Muscle of back (tissue), 11 donors: ENCODE data around the gene TPRG1. TPM values are rescaled to one million over a fixed set of nuclear protein-coding genes. Genes with fewer than 3 reads are reported as not detected.
"Not testable (repeated sequence)": the region's sequence is repeated elsewhere in the genome, so short reads cannot be mapped to it uniquely, and the experiment has no call there.

Source experiments
- DNase-seq, 3 donors: peaks; one replicate each; pipeline versions ENCODE4 v3.0.0 to v3.0.0-alpha.2; 2013
- polyA plus RNA-seq, 10 donors: library from polyadenylated mRNA; unstranded; fragments of 120-200 nt; gene quantifications; one replicate each; pipeline ENCODE4 v1.2.1, GENCODE V29; 2013; ENCODE audit not compliant: insufficient read length in 10 of 10

The TPRG1 gene
- polyA plus RNA-seq, 10 donors = 1.9 to 4.0 (median 3.0) TPM

DNA sequence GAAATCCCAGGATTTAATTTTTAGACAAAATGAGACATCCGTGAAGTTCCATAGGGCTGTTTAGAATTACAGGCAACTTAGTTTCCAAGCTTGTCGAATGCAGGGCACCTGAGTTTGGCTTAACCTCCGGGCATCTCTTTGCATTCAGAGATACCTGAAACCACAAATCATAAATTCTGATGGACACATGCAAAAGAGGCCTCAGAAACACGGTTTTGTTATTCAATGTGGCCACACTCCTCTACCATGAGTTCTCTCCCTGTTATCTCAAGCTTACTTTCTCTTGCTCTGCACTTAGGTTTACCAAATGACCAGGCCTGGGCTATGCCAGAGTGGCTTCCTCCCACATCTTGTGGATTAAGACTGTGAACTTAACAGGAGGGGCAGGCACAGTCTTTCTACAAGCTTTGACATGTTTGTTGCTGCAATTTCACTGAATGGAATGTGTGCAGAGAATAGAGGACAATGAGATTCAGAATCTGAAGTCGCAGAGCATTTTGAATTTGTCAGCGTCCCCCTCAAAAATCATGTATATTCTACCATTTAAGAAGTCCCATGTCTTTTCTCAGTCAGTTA is 137.7 kb downstream of the TPRG1 start:
- DNase-seq = no peak

DNA sequence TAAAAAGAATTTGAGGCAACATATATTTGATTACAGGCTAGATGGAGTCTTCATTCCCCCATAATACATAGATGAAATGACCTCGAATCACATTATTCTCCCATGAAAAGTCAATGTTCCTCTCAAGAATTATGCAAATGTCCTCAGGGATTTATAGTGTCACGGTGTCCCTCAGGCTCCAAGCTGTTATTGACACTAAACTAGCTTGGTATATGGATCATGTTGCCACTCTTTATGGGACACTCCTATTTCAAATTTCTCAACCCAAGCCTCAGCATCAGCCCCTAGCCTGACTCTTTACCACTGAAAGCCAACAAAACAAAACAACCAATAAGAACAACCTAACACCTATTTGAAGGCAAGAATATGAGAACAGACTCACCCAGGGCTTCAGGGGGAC is 139.8 kb downstream of the TPRG1 start:
- no peak for DNase-seq

DNA sequence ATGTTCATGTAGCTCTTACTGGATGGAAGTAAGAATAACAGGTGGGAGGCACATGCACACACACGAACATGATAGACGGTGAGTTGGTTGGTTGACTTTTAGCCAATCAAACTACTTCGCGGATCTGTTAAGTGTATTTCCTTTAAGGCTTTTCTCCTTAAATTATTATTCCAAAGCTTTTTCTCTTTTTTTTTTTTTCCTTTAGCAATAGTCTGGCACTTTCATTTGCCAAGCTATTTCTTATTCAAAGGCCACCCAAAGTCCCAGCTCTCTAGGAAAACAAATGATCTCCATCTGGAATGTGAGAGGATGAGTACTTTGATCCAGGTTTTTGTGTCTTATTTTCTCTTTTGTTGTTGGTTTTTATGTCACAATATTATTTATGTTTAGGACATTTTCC is 141.1 kb downstream of the TPRG1 start:
- peak in 1 of 3 donors; percentile 34 for DNase-seq

DNA sequence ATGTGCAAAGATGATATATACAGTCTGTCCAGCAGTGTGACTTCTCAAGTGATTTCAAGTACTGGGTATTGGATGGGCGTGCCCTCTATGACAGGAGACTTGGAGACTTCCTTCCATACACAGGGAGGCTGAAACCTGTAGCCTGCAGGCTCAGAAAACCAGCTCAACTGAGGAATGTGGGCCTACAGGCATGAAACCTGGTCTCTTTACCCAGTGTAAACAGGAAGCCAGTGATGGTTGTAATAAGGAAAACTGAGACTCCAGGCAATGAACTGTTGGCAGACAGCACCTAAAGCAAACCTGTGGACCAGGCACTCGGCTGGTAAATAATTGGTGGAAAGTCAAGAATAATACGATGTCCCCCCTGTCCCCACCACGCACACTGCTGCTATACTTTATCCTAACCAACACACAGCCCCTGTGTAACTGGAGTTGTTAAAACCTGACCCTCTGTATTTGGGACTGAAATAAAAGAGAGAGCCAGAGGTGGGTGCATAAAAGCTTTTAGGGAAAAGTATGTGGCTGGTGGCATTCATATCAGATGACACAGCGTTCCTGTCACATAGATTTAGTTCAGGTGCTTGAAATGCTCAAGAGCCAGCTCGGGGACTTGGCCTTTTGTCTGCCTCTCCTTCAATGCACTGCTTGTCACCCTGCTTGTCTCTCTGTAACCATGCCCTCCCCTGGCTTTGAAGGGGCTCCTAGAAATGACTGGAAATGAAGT is 144.7 kb downstream of the TPRG1 start:
- DNase-seq = no peak

DNA sequence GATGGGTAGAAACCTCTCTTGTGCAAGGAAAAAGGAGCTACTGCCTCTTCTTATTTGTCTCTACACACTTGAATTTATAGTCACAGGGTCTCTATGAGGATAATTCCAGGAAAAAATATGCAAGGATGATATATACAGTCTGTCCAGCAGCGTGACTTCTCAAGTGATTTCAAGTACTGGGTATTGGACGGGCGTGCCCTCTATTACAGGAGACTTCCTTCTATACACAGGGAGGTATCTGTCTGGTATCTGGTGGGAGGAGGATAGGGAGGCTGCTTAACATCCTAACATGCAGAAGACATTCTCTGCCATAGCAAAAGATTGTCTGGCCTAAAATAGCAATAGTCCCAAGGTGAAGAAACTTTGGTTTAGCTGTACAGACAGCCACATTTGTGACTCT is 146.1 kb downstream of the TPRG1 start:
- DNase-seq = no peak

DNA sequence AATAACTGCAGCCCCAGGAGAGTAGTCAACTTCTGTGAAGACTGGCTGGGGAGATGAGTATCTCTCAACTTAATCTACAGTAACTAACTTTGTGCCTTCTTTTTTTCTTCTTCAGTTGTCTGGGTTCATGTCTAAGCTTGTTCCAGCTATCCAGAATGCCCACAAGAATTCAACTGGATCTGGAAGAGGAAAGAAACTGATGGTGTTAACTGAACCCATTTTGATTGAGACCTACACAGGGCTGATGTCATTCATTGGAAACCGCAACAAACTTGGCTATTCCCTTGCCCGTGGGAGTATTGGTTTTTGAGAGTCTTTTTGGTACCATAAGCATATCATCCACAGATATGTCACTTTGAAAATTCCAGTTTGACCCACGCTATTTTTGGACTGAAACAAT is 148.7 kb downstream of the TPRG1 start:
- DNase-seq = no peak

DNA sequence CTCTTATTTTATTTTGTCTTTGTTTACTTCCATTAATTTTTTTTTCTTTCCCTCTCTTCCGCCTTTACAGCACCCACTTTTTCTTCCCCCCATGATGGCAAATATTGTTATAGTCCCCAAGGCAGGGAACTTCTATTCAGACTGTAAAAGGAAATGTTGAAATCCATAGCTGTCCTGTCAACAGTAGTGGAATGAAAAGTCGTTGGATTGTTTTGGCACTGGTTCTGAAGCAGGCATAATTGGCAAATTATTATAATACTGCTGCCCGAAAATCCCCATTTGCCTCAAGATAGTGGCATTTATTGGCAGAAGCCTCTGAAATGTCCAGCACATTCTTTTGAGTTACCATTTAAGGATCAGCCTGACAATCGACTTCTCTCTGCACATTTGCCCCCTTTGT is 150.6 kb downstream of the TPRG1 start:
- DNase-seq = no peak

DNA sequence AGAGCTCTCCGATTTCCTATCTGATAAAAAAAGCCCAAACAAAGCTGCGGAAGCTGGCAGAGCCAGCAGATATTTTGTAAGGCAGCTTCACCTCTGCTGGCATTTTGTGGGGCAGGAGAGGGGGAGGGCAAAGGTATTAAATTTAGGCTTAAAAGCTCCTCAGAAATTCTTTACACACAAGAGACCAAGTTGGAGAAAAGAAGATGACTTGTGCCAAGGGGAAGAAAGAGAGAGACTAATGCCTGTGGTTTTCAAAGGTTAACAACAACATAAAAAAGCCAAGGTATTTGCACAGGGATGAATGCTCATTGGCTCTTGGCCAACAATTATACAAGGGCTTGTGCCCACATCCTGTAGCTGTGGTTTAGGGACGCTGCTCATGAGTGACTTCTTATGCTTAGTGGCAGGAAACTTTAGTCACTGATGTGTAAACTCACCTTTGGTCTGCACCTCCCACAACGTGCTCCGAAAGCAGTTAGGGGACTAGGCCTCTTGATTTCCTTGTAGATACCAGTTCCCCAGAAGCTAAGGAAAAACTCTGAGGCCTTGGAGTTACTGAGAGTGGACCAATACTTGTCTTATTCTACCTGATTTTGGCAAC is 152.9 kb downstream of the TPRG1 start:
- DNase-seq = peak in 1 of 3 donors; percentile 74

DNA sequence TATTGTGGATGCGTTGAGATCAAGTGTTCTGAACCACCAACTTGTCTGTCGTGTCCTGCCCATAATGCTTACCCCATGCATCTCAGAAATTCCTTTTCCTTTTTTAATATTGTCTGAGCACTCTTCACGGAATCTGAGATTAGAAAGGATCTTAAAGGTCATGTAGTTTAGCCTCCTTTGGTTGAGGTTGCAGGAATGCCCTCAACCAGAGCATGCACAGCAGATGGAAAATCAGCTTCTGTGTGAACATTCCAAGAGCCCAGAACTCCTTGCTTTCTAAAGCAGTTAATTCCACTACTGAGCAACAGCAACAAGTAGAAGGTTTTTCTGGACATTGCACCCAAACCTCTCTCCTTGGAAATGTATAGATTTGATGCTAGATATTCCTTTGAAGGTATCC is 153.7 kb downstream of the TPRG1 start:
- no peak for DNase-seq

DNA sequence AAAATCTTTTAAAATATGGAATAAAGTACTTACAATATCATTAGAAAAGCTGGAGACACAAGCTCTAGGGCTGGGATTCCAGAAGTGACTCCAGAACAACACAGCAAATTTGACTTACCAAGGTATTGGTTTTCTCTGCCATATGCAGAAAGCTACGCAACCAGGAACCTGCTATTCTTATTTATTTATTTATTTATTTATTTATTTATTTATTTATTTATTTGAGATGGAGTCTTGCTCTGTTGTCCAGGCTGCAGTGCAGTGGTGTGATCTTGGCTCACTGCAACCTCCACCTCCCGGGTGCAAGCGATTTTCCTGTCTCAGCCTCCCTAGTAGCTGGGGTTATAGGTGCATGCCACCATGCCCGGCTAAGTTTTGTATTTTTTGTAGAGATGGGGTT is 157.9 kb downstream of the TPRG1 start:
- not testable (repeated sequence) for DNase-seq

DNA sequence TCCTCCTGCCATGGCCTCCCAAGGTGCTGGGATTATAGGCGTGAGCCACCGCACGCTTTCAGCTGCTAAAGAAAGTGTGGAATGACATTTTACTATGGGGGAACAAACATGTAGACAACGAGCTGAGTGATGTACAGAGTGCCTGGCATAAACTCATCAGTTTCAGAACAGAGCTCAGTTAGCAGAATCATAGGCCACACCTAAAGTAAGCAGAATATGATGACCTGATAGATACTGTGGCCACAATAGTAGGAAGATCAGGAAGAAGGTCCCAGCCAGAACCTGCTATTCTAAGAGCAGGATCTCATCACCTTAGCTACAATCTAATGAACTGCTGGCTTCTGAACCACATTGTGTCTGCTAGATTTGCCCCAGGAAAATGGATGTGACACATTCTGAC is 158.3 kb downstream of the TPRG1 start:
- DNase-seq = no peak

DNA sequence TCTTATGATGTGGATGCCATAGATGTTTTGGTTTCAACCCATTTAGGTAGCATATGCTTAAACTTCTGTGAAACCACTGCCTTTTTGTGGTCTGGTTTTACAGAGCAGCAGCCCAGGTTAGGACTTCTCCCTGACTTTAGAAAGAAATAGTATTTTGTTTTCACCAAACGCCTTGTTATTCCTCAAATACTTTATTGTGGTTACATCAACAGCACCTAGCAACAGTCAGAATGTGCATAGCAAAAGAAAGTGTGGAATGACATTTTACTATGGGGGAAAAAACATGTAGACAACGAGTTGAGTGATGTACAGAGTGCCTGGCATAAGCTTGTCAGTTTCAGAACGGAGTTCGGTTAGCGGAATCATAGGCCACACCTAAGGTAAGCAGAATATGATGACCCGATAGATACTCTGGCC is 159.2 kb downstream of the TPRG1 start:
- no peak for DNase-seq

DNA sequence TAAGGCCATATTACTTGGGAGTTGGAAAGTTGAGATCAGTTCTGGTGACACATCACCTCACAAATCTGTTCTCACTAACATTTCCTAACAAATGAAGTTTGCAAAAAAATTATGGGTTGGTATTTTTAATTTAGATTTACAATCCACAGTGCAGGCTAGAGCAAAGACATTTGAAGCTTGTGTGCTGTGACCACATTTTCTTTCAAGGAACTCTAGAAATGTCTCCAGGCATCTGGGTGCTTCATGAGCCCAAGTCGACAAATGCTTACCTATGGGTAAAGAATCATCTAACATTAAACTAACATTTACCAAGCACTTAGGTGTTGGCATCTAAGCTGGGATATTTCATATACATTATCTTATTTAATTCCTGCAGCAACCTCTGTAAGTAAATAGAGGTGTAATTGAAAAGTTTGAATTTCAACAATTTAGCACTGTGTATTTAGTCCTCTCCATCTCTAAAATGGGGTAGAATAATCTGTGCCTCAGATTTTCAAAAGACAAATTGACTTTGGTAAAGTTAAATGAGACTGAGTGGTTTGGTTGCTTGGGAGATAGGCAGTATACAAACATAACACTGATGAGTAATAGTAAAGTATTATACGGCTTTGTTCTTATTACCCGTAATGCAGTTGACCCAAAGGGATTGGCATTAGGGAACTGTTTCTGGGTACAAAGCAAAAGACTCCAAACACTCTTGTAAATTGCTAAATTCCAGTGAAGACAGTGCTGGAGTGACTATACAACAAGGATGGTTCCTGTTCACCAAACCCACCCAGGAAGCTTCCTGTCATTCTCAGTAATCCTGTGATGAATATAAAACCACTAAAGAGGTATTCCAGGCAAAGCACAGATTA is 162.5 kb downstream of the TPRG1 start:
- no peak for DNase-seq

DNA sequence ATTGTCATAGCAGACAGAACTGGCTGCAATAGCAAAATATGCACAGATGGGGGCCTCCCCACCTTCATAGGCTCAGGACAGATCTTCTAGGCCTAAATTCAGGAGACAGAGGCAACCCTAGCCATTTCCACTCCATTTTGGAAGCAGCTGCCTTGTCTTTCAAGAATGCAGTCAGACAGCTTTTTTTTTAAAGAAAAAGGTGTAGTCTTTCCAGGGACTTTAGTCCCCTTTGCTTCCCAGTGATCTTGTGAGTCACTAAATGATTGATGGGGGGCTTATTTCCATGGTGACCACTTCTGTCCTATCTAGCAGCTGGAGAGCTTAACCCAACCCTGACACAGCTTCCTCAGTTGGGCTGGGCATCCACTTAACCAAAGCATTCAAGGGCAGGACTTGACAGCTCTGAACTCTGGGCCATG is 165.9 kb downstream of the TPRG1 start:
- no peak for DNase-seq

DNA sequence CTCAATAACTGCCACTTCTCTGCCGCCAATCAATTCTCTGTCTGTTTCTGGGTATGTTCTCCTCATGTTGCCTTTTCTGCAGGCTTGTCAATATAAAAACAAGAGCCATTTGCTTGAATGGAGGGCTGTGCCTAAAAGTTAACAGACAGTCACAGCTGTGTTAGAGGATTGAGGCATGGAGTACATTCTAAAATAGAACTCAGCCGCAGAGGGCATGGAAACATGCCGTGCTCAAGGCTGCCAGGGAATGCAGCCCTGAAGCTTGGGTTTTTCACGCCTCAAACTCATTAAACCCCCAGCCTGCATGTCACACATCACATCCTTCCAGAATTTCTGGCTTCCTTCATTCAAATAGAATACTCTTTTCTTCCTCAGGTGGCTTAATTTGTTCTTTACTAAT is 166.6 kb downstream of the TPRG1 start:
- peak; percentile 68 to 74 (median 71) for DNase-seq

DNA sequence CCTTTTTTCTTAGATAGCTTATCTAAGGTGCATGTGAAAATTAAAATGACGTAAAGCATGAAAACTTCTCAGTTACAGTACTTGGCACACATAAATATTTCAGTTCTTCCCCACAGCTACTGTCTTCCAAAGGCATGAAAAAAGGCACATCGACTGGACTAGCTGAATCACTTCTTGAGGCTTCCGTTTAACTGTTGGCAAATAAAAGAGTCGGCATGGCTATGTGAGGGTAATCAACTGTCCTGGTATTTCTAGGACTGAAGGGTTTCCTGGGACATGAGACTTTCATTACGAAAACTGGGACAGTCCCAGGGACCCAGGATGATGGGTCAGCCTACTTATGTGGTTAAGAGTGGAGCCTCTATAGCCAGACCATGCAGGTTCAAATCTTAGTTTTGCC is 168.2 kb downstream of the TPRG1 start:
- no peak for DNase-seq

DNA sequence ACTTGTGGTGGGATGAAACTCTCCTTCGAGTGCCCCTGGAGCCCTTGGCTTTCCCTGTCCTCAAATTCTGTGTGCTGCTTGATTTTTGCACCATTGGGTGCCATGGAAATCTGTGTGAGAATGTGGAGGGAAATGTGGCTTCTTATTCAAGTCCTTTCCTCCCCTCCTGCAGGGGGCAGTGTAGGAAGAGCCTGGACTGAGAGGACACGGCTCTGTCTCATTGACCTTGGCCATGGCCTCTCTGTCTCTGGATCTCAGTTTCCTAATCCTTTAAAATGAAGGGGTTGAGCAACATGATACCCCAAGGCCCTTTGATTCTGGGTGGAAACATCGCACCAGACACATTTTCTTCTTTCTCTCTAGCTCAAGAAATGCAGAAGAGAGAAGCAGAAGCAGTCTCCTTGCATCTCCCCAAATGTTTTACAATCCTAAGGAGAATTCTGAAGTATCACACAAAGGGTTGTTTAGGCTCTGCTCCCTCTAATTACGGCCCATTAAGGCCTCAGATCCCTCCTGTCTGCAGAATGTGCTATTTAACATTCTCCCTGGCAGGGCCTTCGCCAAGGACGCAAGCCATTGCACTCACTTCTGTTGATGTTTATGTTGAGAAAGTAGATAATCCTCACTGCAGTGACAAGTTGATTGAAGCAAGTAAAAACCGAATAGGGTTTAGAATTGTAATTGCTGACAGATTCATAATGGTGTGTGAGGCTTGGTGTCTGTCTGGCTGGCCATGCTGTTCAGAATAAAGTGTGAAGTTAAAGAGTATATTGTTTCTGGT is 169.1 kb downstream of the TPRG1 start:
- DNase-seq = no peak

DNA sequence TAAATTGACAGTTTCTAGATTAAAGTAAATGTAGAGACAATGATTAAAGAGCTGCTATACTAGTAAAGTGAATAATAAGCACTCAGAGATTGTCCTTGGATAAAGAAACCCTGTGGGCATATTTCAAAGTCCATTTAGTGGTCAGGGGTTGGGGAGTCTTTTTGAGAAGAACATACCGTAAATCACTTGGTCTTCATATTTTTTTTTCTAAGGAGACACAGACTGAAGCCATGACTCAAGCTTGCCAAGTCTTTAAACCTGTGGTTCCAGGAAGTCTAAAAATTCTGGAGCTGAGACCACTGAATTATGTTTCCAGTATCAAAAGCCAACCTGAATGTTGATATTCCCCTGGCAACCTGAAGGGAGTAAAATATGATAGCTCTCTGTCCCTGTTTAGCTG is 171.0 kb downstream of the TPRG1 start:
- DNase-seq = no peak

DNA sequence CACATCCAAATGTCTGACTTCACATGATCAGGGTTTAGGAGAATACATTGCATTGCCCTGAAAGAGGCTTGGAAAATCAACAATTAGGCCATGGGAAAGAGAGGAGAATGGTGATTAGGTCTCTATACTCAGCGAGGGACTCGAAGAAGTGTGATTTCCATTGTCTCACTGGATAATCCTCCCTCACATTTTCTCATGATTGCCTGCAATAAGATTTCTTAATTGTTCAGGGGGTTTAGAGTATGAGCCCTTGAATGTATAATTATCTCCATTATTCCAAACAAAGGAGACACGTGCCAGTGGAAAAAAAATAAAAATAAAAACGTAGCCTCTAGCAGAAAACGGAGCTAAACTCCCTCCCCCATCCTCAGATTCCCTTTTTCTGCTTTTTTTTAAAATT is 173.2 kb downstream of the TPRG1 start:
- no peak for DNase-seq

DNA sequence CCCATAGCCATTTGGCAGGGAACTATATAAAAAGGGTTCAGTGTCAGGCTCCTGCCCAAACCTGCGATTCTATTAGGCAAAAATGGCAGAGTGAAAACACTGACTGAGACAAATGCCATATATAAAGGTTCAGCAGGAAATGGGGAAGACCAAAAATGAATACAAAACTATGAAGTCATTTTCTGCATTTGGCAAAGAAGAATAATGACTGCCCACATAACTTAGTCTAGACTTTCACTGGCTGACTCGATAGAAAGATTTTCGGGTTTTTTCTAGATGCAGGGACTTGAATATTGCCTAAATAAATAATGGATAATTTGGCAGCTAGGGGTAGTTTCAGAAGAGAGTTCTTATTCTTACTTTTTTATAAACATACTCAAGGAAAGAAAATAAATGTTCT is 178.0 kb downstream of the TPRG1 start:
- DNase-seq = no peak

DNA sequence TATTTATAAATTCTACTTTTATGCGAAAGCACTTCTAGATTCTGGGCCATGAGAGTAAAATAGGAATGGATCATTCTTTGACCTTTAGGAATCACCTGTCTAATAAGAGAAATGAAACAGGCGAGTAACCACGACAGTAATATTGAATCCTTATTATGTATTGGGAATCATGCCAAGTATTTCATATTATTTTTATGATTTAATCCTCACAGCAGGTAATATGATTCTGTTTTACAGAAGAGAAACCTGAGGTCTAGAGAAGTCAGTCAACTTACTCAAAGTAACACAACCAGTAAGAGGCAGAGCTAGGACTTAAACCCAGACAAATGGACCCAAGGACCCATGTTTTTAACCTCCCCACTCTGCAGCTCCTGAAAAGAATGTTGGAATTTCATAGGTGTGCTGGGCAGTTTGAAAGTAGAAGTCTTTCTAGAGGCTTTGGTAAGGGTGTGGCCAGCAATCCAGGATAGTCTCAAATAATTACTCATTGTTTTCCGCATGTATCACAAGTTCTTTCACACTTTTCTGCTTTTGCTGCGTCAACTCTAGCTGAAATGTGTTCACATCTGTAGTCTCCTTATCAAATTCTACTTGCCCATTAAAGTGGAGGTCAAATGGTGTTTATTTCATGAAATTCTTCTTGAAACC is 181.7 kb downstream of the TPRG1 start:
- no peak for DNase-seq
